Iris pigment epithelial cell (primary cell): ENCODE data around the gene ANKRD23.

Experiments
- DNase-seq: peaks from one replicate; pipeline ENCODE4 v3.0.0-alpha.2; 2011; ENCODE audit warnings: low read depth

The ANKRD23 gene

DNA sequence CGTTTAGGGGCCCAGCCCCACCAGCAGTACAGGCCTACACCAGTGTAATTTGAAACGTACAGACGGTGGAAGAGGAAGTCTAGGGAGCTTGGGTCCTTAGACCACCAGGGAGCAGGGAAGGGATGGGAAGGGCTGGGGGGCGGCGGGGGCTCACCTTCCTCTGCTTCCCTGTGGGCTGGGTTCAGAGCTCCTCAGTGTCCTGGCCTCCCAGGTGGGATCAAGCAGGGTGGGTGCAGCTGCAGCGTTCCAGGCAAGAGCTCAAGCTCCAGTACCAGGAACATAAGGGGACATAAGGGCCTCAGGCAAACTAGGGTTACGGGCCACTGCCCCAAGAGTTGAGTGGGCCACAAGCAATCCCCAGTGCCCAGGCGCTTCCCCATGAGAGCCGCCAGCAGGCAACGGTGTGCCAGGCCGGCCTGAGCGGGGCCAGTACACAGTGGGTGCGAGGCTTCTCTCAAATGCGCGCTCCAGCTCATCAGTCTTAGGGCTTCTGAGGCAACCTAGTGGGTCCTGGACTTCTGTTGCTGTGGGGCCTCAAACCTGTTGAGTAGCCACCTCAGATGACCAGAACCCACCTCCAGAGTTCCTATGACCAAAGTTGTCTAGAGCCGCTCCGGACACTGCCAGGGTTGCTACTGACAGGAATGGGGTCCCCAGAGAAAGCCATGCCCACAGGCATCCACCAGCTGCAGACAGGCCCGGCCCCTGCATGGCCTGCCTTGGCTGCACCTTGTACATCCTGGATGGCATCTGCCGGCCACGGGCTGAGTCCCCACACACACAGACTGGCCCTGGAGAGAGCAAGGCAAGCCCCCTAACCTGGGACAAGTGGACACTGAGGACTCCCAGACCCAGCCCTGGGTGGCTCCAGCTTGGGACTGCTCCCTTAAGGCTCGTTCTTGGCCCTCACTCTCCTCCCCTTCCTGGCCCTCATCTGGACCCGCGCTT, 5.2 kb downstream of the ANKRD23 start:
- no peak for DNase-seq

DNA sequence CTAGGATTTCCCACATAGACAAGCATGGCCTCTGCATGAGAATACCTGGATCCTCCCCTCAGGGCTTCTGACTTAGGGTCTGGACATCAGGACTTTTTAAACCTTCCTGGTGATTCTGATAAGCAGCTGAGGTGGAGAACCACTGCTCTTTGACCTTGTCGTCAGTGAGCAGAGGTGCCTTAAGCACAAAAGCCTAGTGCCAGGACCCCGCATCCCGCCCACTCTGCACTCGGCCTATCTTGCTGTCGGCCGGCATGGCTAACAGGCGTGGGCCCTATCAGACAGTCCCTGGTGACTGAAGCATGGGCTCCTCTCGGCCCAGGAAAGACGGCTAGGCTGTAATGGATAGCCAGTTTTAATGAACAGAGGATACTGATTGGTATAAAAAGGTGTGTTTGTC, 6.2 kb downstream of the ANKRD23 start:
- DNase-seq, result no peak

DNA sequence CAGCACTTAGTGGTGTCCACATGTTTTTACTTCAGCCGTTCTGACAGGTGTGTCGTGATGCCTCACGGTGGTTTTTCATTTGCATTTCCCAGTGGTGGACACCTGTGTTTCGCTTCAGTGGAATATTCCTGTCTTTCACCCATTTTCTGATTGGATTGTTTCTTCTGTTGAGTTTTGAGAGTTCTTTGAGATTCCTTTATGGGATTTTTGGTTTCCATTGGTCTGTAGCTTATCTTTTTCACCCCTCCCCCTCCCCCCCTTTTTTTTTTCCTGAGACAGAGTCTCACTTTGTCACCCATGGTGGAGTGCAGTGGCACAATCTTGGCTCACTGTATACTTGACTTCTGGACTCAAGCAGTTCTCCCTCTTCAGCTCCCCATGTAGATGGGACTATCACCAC, 8.0 kb downstream of the ANKRD23 start:
- no peak for DNase-seq

DNA sequence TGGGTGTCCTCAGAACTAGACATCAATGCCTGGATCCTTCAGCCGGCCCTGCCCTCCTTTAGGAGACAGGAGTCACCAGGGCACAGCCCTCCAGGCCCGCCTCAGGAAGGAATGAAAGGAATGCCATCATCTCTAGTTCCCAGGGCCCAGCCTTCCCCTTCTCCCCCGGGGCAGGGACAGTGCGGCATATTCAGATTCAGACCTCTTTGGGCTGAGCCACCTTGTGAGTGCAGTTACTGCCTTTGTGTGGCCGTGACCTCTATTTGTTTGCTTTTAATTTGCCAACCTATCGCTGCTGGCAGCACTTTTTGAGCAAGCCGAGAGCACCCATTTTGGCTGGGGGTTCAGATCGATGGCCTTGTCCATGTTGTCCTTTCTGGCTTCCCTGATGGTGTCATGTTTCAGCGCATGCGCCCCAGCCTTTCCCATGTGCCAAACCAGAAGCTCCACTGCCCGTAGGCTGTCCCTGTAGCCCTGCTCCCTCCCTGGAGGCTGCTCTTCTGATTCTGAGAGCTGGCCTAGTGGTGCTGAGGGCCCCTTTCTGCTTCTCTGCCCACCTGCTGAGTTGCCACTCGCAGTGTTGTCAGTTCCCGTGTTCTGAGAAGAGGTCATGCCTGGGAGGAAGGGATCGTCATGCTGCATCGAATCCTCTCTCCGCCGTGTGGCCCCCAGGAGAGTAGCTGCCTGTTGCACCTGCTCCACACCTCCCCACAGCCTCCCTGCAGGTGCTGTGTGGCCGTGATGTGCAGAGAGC, 10.9 kb downstream of the ANKRD23 start:
- peak; percentile 70 for DNase-seq

DNA sequence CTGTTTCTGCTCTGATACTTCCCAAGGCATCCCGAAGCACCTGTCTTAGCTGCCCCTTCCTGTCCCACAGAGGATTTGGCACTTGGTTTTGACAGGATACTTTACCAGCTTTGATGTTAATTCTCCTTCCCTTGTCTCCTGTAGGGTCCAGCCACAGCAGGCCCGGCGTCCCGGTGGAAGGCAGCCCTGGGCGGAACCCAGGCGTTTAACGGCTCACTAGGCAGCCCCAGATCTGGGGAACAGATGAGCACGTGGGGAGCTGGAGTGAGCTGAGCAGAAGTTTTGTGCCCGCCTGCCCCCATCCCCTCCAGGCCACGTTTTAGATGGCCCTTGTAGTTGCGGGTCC, 11.4 kb downstream of the ANKRD23 start:
- no peak for DNase-seq

DNA sequence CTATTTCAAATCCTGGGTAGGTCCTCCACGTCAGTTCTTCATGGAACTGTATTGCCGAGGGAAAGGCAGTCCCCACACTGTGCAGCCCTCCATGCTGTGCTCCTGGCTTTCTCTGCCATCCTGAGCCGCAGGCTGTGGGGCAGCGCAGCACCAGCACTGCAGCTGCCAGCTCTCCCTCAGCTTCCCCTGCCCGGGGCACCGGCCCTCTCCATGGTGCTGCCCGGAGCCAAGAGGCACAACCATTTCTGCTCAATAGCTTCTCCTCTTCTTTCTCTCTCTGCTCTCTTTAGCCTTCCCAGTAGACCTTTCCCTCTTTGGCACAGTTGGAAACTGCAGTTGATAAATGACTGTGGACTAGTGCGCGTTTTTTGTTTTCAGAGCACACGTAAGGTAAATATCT, 12.1 kb downstream of the ANKRD23 start:
- DNase-seq, result no peak

DNA sequence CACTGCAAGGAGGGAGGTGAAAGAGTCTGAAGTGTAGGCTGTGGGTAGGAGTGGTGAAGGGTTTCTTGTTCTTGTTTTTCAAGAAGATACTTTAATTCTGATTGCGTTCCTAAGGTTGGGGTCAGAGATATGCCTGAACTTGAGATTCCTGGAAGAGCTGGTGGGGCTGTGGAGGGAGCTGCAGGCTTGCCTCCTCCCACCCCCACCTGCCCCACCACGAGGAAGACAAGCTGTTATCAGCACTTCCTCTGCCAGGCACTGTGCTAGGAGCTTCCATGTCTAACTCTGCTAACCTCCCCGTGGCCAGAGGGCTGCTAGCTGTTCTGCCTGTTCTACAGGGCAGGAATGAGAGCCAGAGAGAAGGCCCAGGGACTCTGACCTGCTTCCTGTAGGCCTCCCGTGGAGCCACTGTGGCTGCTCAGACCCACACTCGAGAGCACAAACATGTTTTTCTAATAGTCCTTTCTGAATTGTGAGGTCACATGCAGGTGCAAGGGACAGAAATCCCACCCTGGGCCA, 13.7 kb downstream of the ANKRD23 start:
- DNase-seq, result no peak

DNA sequence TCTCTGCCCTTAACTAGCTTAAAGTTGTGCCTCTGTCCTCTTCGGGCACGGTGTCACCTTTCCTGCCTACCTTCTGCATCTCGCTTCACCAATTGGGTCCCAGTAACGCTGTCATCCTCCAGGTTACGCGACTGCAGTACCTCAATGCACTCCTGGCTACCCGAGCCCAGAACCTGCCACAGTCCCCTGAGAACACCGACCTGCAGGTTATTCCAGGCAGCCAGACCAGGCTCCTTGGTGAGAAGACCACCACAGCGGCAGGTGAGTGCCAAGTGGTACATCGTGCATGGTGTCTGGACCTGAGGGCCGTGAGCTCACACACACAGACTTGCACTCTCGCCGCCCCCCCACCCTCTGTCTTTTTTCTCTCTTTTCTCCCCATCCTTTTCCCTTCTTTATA, 14.9 kb downstream of the ANKRD23 start:
- no peak for DNase-seq

DNA sequence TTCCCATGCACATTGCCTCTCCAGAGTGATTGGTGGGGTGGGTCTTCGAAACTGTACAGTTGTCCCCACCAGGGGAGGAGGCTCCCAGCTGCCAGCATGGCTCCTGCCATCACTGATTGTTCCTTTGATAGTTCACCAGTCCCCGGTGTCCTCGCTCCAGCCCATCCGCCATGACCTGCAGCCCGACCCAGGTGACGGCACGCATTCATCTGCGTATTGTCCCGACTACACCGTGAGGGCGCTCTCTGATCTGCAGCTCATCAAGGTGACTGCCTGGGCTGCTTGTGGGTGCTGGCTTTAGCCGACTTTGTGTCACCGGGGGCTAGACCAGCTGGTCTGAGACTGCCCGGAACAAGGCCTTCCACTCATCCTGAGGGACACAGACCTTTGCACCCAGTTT, 15.4 kb downstream of the ANKRD23 start:
- DNase-seq, result no peak

DNA sequence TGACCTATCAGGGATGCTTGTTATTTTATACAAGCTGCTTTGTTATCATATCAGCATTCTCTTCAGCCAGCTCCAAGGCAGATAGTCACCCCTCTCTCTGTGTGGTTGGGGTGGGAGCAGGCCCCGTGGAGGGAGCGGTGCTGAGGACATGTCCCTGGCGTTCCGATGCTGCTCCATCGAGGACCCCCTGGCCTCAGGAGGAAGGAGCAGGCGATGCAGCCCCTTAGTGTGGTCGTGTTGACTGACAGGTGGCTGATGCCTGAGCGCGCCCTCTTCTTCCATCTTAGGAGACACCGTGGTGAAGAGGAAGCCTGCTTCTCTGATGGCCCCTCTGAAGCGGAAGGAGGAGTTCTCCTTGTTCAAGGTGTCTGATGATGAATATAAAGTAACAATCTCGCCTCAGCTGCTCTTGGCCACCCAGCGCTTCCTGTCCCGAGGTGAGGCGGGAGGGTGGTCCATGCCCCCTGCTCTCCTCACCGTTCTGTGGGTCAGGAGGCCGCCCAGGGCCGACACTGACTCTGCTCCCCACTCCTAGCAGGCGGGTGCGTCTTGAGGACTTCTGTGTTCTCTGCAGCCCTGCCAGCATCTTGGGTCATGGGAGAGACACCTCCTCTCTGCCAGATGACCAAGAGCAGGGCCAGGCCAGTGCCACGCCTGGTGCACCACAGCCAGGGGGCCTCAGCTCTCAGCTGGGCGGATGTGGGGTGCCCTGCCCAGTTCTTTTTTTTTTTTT, 17.1 kb downstream of the ANKRD23 start:
- DNase-seq, result no peak

DNA sequence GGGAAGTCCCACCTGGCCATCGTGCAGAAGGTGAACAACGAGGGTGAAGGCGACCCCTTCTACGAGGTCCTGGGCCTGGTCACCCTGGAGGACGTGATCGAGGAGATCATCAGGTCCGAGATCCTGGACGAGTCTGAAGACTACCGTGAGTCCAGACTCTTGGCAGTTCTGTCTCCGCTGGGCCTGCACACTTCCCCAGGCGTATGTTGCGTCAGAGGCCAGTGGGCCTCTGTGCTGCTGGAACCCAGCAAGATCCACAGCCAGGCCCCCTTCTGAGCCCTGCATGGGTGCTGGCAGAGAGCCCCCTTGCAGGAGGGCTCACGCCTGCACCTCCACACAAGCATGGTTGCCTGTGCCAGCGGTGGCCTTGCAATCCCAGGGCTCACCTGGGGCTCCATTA, 18.8 kb downstream of the ANKRD23 start:
- DNase-seq, result no peak

DNA sequence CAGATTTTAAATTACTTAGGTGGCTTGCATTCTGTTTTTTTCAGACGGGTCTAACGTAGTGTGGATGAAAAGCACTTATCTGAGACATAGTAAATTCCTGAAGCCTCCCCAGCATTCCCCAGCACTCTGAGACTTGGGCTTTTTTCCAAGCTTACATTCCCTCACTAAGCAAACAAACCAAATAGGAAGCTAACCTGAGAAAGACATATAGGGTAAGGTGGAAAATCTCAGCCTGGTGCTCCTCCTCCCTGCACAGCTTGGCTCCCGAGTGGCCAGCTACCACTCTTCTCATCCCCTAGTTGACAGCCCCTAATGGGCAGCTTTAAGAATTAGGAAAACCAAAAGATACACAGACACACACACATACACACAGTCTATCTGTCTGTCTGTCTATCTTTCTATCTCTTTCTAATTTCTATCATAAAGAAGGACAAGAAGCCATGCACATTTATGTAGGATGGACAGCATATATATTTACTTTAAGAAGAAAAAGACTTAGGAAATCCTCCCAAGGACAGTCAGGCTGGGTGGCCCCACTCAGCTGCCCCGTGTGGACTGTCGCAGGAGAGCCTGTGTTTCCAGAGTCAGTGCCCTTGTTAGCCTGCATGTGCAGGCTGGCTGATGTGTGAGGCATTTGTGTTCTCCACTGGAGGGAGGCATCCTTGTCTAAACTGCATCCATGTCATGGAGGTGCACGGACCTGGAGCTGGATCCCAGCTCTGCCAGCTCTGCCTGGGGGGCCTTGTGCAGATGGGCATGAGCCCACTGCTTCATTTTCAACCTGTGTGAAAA, 19.5 kb downstream of the ANKRD23 start:
- DNase-seq, result peak; percentile 76

DNA sequence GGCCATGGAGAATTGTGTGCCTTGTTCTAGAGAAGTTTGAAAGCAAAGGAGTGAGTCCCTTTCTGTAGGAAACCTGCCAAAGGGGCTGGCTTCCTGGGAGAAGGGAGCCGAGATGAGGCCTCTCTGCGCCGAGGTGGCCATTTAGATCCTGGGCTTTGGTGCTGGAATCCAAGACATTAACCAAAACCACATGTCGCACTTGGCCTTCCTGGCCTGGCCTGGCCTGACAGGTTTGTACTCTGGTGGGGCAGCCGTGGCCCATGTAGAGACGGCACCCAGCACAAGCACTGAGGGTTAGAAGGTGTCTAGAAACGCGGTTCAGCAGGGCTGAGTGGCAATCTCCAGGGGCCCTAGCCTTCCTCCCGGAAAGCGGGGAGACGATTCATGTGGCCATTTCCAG, 20.6 kb downstream of the ANKRD23 start:
- DNase-seq, result no peak

DNA sequence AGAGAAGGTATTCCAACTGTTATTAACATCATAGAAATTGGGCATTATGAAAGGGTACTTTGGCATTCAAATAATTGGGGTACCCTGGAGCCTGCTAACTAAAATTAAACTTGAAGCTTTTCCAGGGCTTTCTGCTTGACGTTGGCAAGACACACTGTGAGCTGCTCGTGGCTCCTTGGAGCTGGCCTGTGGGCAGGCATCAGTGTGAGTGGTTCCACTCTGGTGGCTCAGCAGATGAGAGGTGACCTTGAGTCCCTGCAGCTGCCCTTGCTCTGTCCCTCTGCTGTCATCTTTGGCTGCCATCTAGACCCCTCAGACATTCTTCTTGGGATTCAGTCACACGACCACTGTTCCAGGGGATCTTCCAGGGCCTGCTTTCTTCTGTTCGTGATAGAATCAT, 21.0 kb downstream of the ANKRD23 start:
- no peak for DNase-seq

DNA sequence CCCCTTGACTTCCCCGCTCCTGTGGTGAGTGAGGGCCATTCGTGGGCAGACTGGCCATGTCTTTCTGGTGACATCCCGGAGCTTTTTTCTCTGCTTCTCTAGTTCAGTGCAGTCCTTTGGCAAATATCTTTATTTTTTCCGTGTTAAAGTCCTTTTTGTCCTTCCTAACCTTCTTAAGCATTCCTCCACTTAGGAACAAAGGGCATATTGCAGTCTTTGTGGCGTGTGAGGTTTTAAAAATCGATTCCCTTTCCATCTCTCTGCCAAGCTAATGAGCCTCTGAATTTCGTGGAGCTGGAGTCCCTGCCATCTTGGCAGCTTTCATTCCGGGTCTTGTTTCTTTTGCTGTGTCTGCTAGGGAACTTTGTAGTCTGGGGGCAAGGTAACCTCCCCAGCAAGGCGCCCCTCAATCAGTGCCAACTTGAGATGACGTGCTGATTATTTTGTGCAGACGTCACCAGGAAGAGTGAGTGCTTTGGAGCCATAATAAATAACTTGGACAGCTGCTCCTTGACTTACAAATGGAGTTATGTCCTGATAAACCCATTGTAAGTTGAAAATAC, 22.6 kb downstream of the ANKRD23 start:
- DNase-seq, result no peak

DNA sequence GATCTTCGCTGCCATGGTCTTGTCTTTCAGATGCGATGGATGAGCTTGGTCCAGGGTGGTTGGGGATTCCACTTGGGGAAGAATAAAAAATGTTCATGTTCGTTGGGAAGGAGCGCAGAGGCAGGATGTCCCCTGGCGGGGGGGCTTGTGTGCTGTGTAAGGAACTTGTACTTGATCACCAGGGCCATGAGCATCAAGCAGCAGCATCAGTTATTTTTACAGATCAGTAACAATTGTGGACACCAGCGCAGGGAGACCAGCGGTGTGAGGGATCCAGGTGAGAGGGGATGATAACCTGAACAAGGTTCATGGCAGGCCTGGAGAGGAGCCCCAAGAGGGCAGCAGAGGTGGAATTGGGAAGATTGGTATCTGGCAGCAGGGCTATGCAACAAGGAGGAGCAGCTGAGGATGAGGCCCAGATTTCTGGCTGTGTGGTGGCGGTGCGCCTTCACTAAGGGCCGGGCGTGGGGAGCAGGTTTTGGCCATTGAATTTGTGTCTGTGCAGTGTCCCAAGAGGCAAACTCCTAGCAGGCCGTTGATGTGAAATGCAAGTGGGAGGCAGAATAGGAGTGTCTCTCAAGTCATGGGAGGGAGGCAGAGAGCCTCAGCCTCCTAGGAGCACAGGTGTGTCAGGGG, 23.8 kb downstream of the ANKRD23 start:
- no peak for DNase-seq

DNA sequence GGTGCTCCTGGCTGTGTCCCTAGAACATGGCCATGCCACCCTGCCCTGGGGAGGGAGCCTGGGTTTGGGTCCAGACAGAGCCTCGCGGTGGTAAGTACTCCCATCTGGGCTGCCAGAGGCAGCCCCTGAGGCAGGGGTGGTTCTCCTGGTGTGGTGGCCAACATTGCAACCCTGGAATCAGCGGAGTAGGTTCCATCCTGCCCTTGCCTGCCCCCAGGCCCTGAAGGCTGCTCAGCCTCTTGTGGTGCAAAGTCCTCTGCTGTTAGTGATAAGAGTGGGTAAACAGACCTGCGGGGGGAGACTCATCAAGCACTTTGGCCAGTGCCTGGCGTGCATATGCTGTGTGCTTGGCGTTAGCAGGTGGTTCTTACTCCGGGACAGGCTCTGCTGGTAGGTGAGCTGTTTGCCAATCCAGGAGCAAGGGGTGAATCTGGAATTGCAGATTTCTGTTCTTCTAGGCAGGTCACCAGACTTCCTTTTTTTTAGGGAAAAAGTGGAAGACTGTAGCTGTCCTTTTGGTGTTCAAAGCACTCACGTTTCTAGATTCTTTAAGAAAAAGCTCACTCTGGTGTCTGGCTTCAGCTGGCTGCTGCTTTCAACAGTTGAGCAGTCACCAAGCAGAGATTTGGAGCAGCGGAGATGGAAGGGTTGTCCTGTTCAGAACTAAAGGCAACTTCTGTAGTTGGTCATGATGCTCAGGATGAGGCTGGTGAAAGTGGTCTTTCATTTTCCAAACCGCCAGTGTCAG, 24.5 kb downstream of the ANKRD23 start:
- no peak for DNase-seq

DNA sequence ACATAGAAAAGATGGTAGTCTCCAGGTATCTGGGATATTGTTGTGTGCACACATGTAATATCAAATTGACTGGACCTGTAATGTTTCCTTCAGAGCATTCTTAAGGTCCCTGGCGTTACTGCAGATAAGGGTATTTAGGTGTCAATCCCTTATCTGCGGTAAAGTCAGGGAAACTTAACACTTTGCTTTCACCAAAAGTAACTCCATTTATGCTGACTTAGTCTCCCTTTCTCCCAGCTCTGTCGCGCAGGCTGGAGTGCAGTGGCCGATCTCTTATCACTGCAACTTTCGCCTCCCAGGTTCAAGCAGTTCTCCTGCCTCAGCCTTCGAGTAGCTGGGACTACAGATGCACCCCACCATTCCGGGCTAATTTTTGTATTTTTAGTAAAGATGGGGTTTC, 25.9 kb downstream of the ANKRD23 start:
- no peak for DNase-seq

DNA sequence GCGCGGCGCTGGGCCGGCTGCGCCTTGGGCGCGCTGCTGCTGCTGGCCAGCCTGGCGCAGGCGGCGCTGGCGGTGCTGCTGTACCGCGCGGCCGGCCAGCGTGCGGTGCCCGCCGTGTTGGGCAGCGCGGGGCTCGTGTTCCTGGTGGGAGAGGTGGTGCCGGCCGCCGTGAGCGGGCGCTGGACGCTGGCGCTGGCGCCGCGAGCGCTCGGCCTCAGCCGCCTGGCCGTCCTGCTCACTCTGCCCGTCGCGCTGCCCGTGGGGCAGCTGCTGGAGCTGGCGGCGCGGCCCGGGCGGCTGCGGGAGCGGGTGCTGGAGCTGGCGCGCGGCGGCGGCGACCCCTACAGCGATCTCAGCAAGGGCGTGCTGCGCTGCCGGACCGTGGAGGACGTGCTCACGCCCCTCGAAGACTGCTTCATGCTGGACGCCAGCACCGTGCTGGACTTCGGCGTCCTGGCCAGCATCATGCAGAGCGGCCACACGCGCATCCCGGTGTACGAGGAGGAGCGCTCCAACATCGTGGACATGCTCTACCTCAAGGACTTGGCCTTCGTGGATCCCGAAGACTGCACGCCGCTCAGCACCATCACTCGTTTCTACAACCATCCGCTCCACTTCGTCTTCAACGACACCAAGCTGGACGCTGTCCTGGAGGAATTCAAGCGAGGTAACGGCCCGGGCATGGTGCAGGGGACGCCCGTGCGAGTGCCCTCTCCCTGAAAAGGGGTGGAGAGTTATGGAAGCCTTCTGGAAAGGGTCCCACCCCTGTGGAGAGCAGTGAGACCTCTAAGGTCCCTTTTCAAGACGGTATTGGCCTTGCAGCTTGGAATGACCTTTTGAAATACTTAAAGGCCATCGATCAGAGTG, 26.8 kb downstream of the ANKRD23 start:
- peak; percentile 47 for DNase-seq
